GM18502 (cell line): ENCODE data around the gene PTBP1.

Experiments used
- ATAC-seq: cut with Tn5 transposase; IDR thresholded peaks from one replicate; pipeline ENCODE4 v1.9.1; 2021; ENCODE audit warnings: mild to moderate bottlenecking; ENCODE audit not compliant: unreplicated experiment, poor library complexity

PTBP1 gene

GRCh38 chr19:796692-797527, at the start of gene PTBP1:
Gene PTBP1, plus strand, starts transcription at chr19:797452. Its CDS starts 46 bp downstream, at chr19:797498.
- peak; percentile 79 for ATAC-seq

GRCh38 chr19:748274-748598, 49.0 kb upstream of the PTBP1 start:
- ATAC-seq, result no peak

- ATAC-seq, result no peak
Observed at GRCh38 chr19:749811-750210, 47.4 kb upstream of the PTBP1 start.

- ATAC-seq, result no peak
Observed at GRCh38 chr19:750640-751423, 46.4 kb upstream of the PTBP1 start, which contains the start of gene MISP. Gene MISP, plus strand, starts transcription at chr19:751112. Its CDS starts 5,835 bp downstream, at chr19:756947.

GRCh38 chr19:751501-752341, 45.5 kb upstream of the PTBP1 start:
- no peak for ATAC-seq

- ATAC-seq, result no peak
Observed at GRCh38 chr19:752652-753517, 44.4 kb upstream of the PTBP1 start.

GRCh38 chr19:754530-754929, 42.7 kb upstream of the PTBP1 start:
- no peak for ATAC-seq

- no peak for ATAC-seq
Observed at GRCh38 chr19:755063-755462, 42.2 kb upstream of the PTBP1 start.

- no peak for ATAC-seq
Observed at GRCh38 chr19:756236-756635, 41.0 kb upstream of the PTBP1 start.

GRCh38 chr19:756821-757688, 40.2 kb upstream of the PTBP1 start:
- no peak for ATAC-seq

GRCh38 chr19:757811-758668, 39.2 kb upstream of the PTBP1 start:
- no peak for ATAC-seq

- no peak for ATAC-seq
Observed at GRCh38 chr19:763181-763580, 34.1 kb upstream of the PTBP1 start.

- ATAC-seq, result no peak
Observed at GRCh38 chr19:763869-764268, 33.4 kb upstream of the PTBP1 start.

GRCh38 chr19:764301-764700, 33.0 kb upstream of the PTBP1 start:
- ATAC-seq, result no peak

GRCh38 chr19:765179-765738, 32.0 kb upstream of the PTBP1 start:
- no peak for ATAC-seq

GRCh38 chr19:768424-768823, 28.8 kb upstream of the PTBP1 start:
- no peak for ATAC-seq

GRCh38 chr19:769616-770015, 27.6 kb upstream of the PTBP1 start:
- ATAC-seq, result no peak
